NT2/D1 (cell line): Measurements from ENCODE around the gene JPT2.

ENCODE experiments used
- SUZ12 ChIP-seq: IDR thresholded peaks from 2 replicates; pipeline ENCODE4 v1.6.1; 2011; ENCODE audit not compliant: insufficient read length, insufficient read depth; ENCODE audit errors: extremely low read depth
- YY1 ChIP-seq: IDR thresholded peaks from 2 replicates; pipeline ENCODE4 v1.6.1; 2011; ENCODE audit not compliant: insufficient read length, insufficient read depth
- ZNF274 ChIP-seq: IDR thresholded peaks from 2 replicates; pipeline ENCODE4 v1.6.1; 2011; ENCODE audit warnings: mild to moderate bottlenecking, low read depth, low read length

DNA sequence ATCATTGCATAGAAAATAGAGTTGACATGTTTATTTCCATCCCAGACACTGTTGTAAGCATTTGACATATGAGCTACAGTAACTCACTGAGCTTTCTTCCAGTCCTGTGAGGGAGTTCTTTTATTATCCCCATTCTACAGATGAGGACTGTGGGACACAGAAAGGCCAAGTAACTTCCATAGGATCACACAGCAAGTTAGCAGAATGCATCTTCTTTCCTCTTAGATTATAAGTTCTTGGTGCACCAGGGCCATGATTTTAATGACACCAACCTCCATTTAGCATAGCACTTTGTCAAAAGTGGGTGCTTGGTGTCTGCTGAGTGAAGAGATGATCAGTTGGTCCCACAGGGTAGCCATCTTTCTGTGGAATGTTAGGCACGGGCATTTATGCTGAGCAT lies 12.7 kb downstream of the JPT2 start:
- TF ChIP-seq SUZ12 (no peak), ZNF274 (no peak), YY1 (no peak)
